ENCODE measurements around the gene TMEM163.

DNA sequence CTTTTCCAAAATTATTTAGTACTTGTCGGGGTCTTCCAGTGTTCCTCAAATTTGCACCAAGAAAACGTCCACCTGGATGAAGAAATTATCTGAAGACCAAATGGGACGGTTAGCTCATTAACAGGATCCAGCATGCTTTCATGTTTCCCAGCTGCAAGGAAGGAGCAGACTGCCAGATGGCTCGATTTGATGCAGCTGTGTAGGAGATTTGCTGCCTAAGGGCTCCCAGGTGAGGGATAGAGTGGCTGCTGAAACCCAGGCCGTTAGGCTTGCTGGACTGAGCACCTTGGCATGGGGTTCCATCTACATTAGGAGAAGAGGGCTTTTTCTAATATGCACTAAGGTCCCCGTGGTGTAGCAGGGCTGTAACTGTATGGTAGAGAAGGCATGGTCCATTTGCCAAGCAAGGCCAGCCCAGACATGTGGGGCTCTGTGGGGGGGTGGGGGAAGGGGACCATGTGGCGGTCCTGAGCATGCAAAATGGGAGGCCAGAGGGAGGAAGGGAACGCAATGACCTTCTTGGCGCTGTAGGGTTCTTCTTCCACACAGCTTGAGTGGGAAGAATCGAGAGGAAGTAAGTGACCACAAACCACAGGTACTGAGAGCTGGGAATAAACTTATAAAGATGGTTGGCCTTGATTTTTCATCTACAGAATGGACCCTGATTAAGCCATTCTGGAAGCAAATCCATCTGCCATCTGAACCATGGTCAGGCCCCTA lies 144.0 kb downstream of the TMEM163 start:
- TF ChIP-seq, protein P1, sequence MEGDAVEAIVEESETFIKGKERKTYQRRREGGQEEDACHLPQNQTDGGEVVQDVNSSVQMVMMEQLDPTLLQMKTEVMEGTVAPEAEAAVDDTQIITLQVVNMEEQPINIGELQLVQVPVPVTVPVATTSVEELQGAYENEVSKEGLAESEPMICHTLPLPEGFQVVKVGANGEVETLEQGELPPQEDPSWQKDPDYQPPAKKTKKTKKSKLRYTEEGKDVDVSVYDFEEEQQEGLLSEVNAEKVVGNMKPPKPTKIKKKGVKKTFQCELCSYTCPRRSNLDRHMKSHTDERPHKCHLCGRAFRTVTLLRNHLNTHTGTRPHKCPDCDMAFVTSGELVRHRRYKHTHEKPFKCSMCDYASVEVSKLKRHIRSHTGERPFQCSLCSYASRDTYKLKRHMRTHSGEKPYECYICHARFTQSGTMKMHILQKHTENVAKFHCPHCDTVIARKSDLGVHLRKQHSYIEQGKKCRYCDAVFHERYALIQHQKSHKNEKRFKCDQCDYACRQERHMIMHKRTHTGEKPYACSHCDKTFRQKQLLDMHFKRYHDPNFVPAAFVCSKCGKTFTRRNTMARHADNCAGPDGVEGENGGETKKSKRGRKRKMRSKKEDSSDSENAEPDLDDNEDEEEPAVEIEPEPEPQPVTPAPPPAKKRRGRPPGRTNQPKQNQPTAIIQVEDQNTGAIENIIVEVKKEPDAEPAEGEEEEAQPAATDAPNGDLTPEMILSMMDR (IDR thresholded peaks at IDR 0.05; ENCODE audit: low read depth, low read length) = no peak
- TF ChIP-seq POLR2A (IDR thresholded peaks at IDR 0.05; ENCODE audit: extremely low read depth, insufficient read length) = no peak

Data from NB4 (cell line).